HepG2 (cell line): ENCODE results near the gene MT1F. TPM values are rescaled to one million over a fixed set of nuclear protein-coding genes. Genes with fewer than 3 reads are reported as not detected.
A peak's percentile ranks its signal among the peaks of the same experiment; 100 is the strongest.

ENCODE experiments used
- ATAC-seq: fragments of 200-7000 bp; cut with Tn5 transposase; 3 replicates; pipeline ENCODE4 v1.9.1; 2020; ENCODE audit warnings: mild to moderate bottlenecking, moderate library complexity
- BruUV-seq: library from RNA; stranded (reverse); fragments of 400-500 nt; replicated peaks from 2 replicates; lab custom pipeline; 2021; lab: Mats Ljungman, UMichigan
- CTCF ChIA-PET: fragments of 300-600 bp; formaldehyde crosslinking; extraction: SDS; loops from one replicate; lab custom pipeline; 2021; ENCODE audit warnings: low total read pairs, inconsistent platforms, low intra/inter-chr PET ratio; lab: Yijun Ruan, JAX
- POLR2A ChIA-PET: fragments of 350-600 bp; sonication (Branson Sonifier 250); formaldehyde crosslinking; loops from one replicate; lab custom pipeline; 2020; ENCODE audit warnings: antibody characterized with exemption, inconsistent platforms; lab: Yijun Ruan, JAX
- DNase-seq: peaks from one replicate; pipeline ENCODE4 v3.0.0-alpha.2; 2015; ENCODE audit warnings: low spot score
- FAIRE-seq: peaks from 3 replicates; lab custom pipeline; 2011; peaks lifted over from hg19 to GRCh38; lab: Jason Lieb, UNC
- H2AFZ ChIP-seq: one replicate; pipeline ENCODE4 v1.6.1; 2011; ENCODE audit warnings: low read length, inconsistent platforms
- H3K27ac ChIP-seq: fragments of 300-600 bp; 3 replicates; pipeline ENCODE4 v1.8.0; 2011; ENCODE audit warnings: mixed run types, mild to moderate bottlenecking, mixed read lengths, low read length, inconsistent platforms; ENCODE audit not compliant: insufficient read depth; ENCODE audit errors: extremely low read length
- H3K27me3 ChIP-seq, 2 experiments: fragments of 200-600 bp in 1 of 2; 2 replicates in 1 of 2; 3 replicates in 1 of 2; pipeline versions ENCODE4 v1.6.0 to v1.8.0; 2011; ENCODE audit warnings: low read length in 2 of 2, mild to moderate bottlenecking in 2 of 2, moderate library complexity in 2 of 2, inconsistent platforms in 1 of 2; ENCODE audit not compliant: insufficient read depth in 2 of 2, control insufficient read depth in 1 of 2
- H3K36me3 ChIP-seq, 2 experiments: fragments of 200-600 bp in 1 of 2; replicated peaks in 1 of 2; 2 replicates in 1 of 2; 3 replicates in 1 of 2; pipeline versions ENCODE4 v1.5.1 to v1.8.0; 2011; ENCODE audit warnings: low read length in 2 of 2, inconsistent platforms in 1 of 2; ENCODE audit not compliant: insufficient read depth in 2 of 2, control insufficient read depth in 1 of 2
- H3K4me1 ChIP-seq: 2 replicates; pipeline ENCODE4 v1.5.1; 2012; ENCODE audit warnings: low read length, inconsistent platforms; ENCODE audit not compliant: insufficient read depth
- H3K4me2 ChIP-seq: 2 replicates; pipeline ENCODE4 v1.6.0; 2011; ENCODE audit warnings: low read depth, low read length, inconsistent platforms
- H3K4me3 ChIP-seq, 3 experiments: fragments of 200-600 bp in 1 of 3; sonication (generic), shearing (Covaris generic) in 1 of 3; replicated peaks in 1 of 3; 2 replicates each; pipeline ENCODE4 v1.5.1; 2011 to 2016; ENCODE audit warnings: low read length in 3 of 3, inconsistent platforms in 2 of 3, low read depth in 2 of 3, mild to moderate bottlenecking in 2 of 3, control low read depth in 1 of 3, mixed read lengths in 1 of 3; ENCODE audit not compliant: insufficient read depth in 1 of 3
- H3K79me2 ChIP-seq: one replicate; pipeline ENCODE4 v1.6.1; 2011; ENCODE audit warnings: low read length, inconsistent platforms; ENCODE audit not compliant: insufficient read depth
- H3K9ac ChIP-seq: 2 replicates; pipeline ENCODE4 v1.6.0; 2011; ENCODE audit warnings: mild to moderate bottlenecking, low read depth, low read length, inconsistent platforms; ENCODE audit not compliant: insufficient read depth
- H3K9me3 ChIP-seq: 2 replicates; pipeline ENCODE4 v1.5.1; 2012; ENCODE audit warnings: mild to moderate bottlenecking, low read length
- H4K20me1 ChIP-seq: 2 replicates; pipeline ENCODE4 v1.6.0; 2011; ENCODE audit warnings: inconsistent platforms, mild to moderate bottlenecking, low read length, moderate library complexity; ENCODE audit not compliant: insufficient read depth
- CEBPB ChIP-seq: IDR thresholded peaks from 2 replicates; pipeline ENCODE4 v1.6.1; 2011; ENCODE audit warnings: low read depth, low read length, improper control_type of control experiment, borderline replicate concordance
- CENPX ChIP-seq: sonication (generic); formaldehyde crosslinking; IDR thresholded peaks from 2 replicates; pipeline ENCODE4 v1.9.0; 2021; ENCODE audit warnings: mild to moderate bottlenecking, missing genetic modification reagents, moderate library complexity
- CTCF ChIP-seq: sonication (generic); formaldehyde crosslinking; IDR thresholded peaks from 2 replicates; pipeline ENCODE4 v1.5.0; 2020; ENCODE audit warnings: mild to moderate bottlenecking, missing genetic modification reagents, moderate library complexity
- FOXA3 ChIP-seq: IDR thresholded peaks from 2 replicates; pipeline ENCODE4 v1.6.1; 2016; ENCODE audit warnings: missing genetic modification reagents, missing compliant biosample characterization
- SIX4 ChIP-seq: sonication (generic); formaldehyde crosslinking; IDR thresholded peaks from 2 replicates; pipeline ENCODE4 v1.4.0; 2020; ENCODE audit warnings: missing genetic modification reagents
- SMC3 ChIP-seq: IDR thresholded peaks from 2 replicates; pipeline ENCODE4 v1.6.1; 2011; ENCODE audit warnings: low read length, improper control_type of control experiment
- SNRNP70 ChIP-seq: fragments of 200-400 bp; formaldehyde crosslinking; IDR thresholded peaks from 2 replicates; pipeline ENCODE4 v1.6.1; 2017; ENCODE audit warnings: mild to moderate bottlenecking, low read depth, low read length, moderate library complexity
- THRA ChIP-seq: sonication (generic); formaldehyde crosslinking; IDR thresholded peaks from 2 replicates; pipeline ENCODE4 v1.4.0; 2020; ENCODE audit warnings: missing genetic modification reagents, borderline replicate concordance
- ZNF451 ChIP-seq: sonication (generic); formaldehyde crosslinking; IDR thresholded peaks from 2 replicates; pipeline ENCODE4 v1.5.0; 2020; ENCODE audit warnings: mild to moderate bottlenecking, missing genetic modification reagents
- ZNF570 ChIP-seq: sonication (generic); formaldehyde crosslinking; IDR thresholded peaks from 2 replicates; pipeline ENCODE4 v1.4.0; 2020; ENCODE audit warnings: mild to moderate bottlenecking, missing genetic modification reagents, borderline replicate concordance
- ZNF7 ChIP-seq: IDR thresholded peaks from 2 replicates; pipeline ENCODE4 v1.6.1; 2016; ENCODE audit warnings: missing biosample characterization, missing genetic modification reagents
- WGBS: methylation state at CpG from one replicate; pipeline ENCODE4 v1.1.6; 2017; ENCODE audit warnings: low lambda C conversion rate; 5-methylcytosine and 5-hydroxymethylcytosine counted together
- in situ Hi-C: cut with HindIII; loops from 2 replicates; pipeline ENCODE4 v1.10.0; 2017; ENCODE audit warnings: low pct_unique_long_range_greater_than_20kb; ENCODE audit not compliant: extremely low pct_ligation_motif_present
- intact Hi-C: fragments of 100-400 bp; cut with micrococcal nuclease; formaldehyde crosslinking; loops from one replicate; pipeline ENCODE4 v1.10.0; 2022; ENCODE audit not compliant: unreplicated experiment
- polyA plus RNA-seq, 8 experiments: library from polyadenylated mRNA; depleted of rRNA in 3 of 8; stranded (reverse) in 7 of 8; unstranded in 1 of 8; fragments of >200 nt; fragmentation: Illumina TruSeq in 4 of 8; extraction: Trizol in 4 of 8; gene quantifications; 2 replicates each; pipeline versions ENCODE4 v1.2.1 to v1.2.3, GENCODE V29; 2011 to 2016; ENCODE audit warnings: low read depth in 4 of 8, missing spikeins in 1 of 8, mixed read lengths in 1 of 8; ENCODE audit not compliant: insufficient read depth in 1 of 8
- total RNA-seq, 5 experiments: library from RNA; depleted of rRNA; stranded (reverse); fragments of >200 nt; fragmentation: Illumina TruSeq; extraction: Trizol; gene quantifications; 2 replicates each; pipeline ENCODE4 v1.2.3, GENCODE V29; 2016; ENCODE audit warnings: low read depth in 1 of 5
- TF ChIP-seq, protein P1 (sequence below): sonication (generic); formaldehyde crosslinking; IDR thresholded peaks from 2 replicates; pipeline ENCODE4 v1.5.0; 2020; ENCODE audit warnings: mild to moderate bottlenecking, missing genetic modification reagents, borderline replicate concordance

MT1F gene
- total and polyA plus RNA-seq, 2 of the 13 experiments (the other 11 are each of a cell fraction or from before 2014, with no cell fraction given): 1.9 to 169 TPM

DNA sequence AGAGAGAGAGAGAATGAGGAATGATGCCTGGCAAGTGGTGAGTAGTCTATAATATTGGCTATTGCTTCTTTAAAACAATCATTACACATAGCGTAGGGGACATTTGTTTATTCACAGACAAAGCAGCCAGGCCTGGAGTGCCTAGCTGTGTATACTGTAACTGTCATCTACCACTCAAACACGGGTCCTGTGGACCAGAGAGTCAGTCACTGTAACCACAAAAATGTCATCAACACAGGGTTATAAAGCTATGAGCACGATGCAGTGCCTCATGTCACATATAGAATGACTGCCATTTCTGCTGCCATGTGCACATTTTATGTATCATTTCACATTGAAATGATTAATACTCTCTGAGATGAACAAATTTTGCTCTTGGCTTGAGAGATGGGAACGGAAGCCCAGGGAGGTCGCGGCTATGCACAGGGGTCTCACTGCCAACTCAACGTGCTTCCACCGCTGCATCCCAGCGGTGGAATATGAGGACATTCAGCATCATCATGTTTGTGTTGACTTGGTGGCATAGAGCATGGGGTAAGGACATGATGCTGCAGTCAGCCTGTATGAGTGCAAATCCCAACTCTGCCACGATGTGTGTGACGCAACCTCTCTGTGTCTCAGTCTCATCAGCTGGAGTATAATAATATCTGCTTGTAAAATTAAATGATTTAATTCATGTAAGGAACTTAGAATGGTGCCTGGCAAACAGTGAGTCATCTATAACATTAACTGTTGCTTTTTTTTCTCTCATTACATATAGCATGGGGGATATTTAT is 15.2 kb downstream of the MT1F start:
- H3K4me3 ChIP-seq: no peak overlapping the region
- CTCF ChIA-PET: interaction anchor here (1.2 to 3.8 kb wide), 2 partner anchors 29 to 116 kb away, joined by 3 to 36 read pairs; no protein-coding TSS in a partner anchor
- DNase-seq: no peak
- no peak overlapping the region for H3K4me2 ChIP-seq
- in situ Hi-C loops: no loop called here
- H3K79me2 ChIP-seq: no peaks in the 10 kb centered on the region
- TF ChIP-seq SNRNP70 (no peak), CEBPB (peak; percentile 82)
- TF ChIP-seq, all 625 proteins: peak for 1
- intact Hi-C loops: loop anchor here (5.0 kb wide), 1 partner anchor 189 kb away; no protein-coding TSS in a partner anchor
- Histone ChIP-seq H3K27me3 (peaks cover 7 to 57% of the 10 kb centered on the region in 2 experiments), H3K36me3 (no peaks in the 10 kb centered on the region), H3K9ac (no peak overlapping the region), H4K20me1 (no peaks in the 10 kb centered on the region), H3K4me1 (peaks cover 13% of the 10 kb centered on the region), H3K9me3 (no peaks in the 10 kb centered on the region), H3K27ac (no peak overlapping the region), H2AFZ (no peak overlapping the region)
- BruUV-seq: no TSS peak
- FAIRE-seq (no peak), ATAC-seq (no peak)
- WGBS: 48% methylated on average over 11 of the region's 11 CpGs
- POLR2A ChIA-PET: no interaction called here

- Histone ChIP-seq H3K4me2 (no peak overlapping the region), H3K9me3 (no peaks in the 10 kb centered on the region), H3K4me3 (no peak overlapping the region), H3K79me2 (no peaks in the 10 kb centered on the region), H3K27ac (no peak overlapping the region), H4K20me1 (no peaks in the 10 kb centered on the region), H3K36me3 (no peaks in the 10 kb centered on the region), H2AFZ (no peak overlapping the region), H3K9ac (no peak overlapping the region), H3K4me1 (0 out of 2 replicates have a peak, but pooled peaks cover 3% of the 10 kb centered on the region), H3K27me3 (peaks cover 6 to 49% of the 10 kb centered on the region in 2 experiments)
- 24% methylated on average over 12 of the region's 12 CpGs for WGBS
- in situ Hi-C loops (no loop called here), intact Hi-C loops (loop anchor here (1.0 to 5.0 kb wide), 2 partner anchors 28 to 188 kb away; no protein-coding TSS in a partner anchor)
- peak; percentile 77 for FAIRE-seq
- POLR2A ChIA-PET: no interaction called here
- BruUV-seq: no TSS peak
- DNase-seq: peak; percentile 47
- CTCF ChIA-PET: interaction anchor here (1.2 to 3.8 kb wide), 2 partner anchors 28 to 116 kb away, joined by 3 to 36 read pairs; no protein-coding TSS in a partner anchor
- ATAC-seq: peak; percentile 75
- no peak for TF ChIP-seq SIX4 (CRISPR knock-in tag)
- peak; percentile 90 for TF ChIP-seq ZNF7 (CRISPR knock-in tag)
- peak; percentile 79 for TF ChIP-seq SMC3
- TF ChIP-seq CTCF: peak; percentile 83
- peak; percentile 12; the same call in 1 of the 2 replicates for TF ChIP-seq THRA (CRISPR knock-in tag)
- TF ChIP-seq CENPX: no peak
- TF ChIP-seq, protein P1, sequence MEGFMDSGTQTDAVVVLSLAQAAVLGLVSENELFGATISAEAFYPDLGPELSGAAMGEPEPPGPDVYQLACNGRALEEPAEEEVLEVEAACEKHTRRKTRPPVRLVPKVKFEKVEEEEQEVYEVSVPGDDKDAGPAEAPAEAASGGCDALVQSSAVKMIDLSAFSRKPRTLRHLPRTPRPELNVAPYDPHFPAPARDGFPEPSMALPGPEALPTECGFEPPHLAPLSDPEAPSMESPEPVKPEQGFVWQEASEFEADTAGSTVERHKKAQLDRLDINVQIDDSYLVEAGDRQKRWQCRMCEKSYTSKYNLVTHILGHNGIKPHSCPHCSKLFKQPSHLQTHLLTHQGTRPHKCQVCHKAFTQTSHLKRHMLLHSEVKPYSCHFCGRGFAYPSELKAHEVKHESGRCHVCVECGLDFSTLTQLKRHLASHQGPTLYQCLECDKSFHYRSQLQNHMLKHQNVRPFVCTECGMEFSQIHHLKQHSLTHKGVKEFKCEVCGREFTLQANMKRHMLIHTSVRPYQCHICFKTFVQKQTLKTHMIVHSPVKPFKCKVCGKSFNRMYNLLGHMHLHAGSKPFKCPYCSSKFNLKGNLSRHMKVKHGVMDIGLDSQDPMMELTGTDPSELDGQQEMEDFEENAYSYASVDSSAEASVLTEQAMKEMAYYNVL (CRISPR knock-in tag): no peak
- TF ChIP-seq ZNF570: no peak
- TF ChIP-seq FOXA3 (CRISPR knock-in tag): no peak
- no peak for TF ChIP-seq ZNF451
Observed at GRCh38 chr16:56673921-56674320, 16.2 kb downstream of the MT1F start.
